Activated CD4-positive, alpha-beta T cell treated with anti-CD3 and anti-CD28 coated beads for 4 hours (primary cell): ENCODE results near the gene NBAS.
"Not testable (repeated sequence)": the region's sequence is repeated elsewhere in the genome, so short reads cannot be mapped to it uniquely, and the experiment has no call there.

Experiments used
- DNase-seq, 2 donors: peaks; one replicate each; pipeline ENCODE4 v3.0.0-alpha.2; 2020

NBAS gene

DNA sequence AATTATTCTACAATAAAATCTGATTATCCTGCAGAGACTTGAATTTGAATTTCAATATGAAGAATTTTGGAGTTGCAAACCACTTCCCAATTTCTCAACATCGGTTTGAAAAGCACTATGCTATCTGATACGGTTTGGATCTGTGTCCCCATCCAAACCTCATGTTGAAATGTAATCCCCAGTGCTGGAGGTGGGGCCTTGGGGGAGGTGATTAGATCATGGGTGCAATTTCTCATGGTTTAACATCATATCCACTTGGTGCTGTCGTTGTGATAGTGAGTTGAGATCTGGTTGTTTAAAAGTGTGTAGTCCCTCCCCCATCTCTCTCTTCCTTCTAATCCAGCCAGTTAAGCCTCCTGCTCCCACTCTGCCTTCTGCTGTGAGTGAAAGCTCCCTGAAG, 205.7 kb downstream of the NBAS start:
- no peak for DNase-seq

DNA sequence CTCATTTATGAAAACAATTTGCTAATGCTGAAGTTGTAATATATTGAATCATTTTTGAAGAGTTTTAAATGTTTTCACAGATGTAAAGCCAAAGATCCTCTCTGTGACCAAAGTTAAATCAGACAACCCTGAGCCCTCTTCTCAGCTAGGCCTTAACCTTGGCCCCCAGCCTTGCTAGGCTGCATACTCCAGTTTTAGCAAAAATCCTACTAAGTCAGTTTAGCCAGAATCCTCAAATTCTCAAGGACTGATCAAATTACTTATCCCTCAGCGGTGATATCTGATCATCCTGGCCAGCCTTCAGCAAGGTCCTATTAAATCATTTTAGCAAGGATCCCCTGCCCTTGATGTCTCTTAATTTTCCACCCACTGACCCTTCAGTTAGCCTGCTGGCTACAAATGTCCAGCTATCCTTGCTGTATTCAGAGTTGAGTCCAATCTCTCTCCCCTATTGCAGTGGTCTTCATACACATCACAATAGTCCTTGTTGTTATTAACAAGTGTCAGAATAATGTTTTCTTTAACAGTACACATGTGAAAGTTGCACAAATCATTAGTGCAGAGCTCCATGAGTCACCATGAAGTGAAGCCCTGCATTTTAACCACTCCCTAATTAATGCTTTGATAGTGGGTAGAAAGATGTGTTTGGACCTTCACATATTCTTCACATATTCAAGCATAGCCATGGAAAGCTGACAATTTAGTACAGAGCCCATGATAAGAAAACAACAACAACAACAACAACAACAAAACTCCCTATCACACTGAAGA, 206.4 kb downstream of the NBAS start:
- DNase-seq, result no peak

DNA sequence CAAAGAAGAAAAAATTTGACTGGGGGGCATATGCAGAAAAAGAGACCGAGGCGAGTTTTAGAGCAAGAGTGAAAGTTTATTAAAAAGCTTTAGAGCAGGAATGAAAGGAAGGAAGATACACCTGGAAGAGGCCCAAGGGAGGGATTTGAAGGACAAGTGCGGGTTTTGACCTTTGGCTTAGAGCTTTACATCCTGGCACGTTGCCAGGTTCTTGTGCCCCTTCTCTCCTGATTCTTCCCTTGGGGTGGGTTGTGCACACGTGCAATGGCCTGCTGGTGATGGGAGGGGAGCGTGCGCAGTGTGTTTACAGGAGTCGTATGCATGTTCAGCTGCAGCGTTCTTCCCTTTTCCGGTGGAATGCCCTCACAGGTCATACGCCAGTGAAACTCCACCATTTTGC, 208.8 kb downstream of the NBAS start:
- no peak for DNase-seq

DNA sequence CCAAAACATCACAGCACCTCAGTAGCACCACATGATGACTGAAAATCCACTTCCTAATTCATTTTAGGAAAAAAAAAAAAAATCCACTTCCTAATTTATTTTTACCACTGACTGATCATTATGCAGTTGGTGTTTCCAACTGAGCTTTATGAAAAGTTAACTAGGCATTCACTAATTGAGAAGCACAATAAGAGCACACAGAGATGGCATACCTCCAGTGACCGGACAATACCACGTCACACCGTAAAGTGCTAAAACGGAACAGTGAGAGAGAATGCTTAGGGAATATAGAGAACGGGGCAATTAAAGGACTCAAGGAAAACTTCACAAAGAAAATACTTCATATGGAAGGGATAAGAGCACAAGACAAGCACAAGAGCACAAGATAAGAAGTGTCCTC, 212.5 kb downstream of the NBAS start:
- no peak for DNase-seq

DNA sequence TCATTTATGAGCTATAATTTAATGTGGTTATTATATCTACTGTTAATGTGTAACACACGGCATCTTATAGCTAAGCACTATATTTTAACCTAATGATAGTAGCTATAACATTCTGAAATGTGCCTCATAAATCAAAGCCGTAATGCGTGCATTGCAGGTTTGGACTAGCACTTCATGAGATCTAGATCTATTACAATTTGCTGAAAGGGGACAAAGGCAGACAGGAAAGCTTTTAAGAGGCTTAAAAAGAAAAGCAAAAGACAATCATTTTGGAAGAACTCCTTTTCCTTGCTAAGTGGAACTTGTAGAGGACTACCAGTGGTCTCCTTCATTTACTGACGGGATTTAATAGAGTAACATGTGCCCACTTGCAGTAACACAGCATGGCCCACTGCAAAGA, 213.1 kb downstream of the NBAS start:
- DNase-seq, result no peak

DNA sequence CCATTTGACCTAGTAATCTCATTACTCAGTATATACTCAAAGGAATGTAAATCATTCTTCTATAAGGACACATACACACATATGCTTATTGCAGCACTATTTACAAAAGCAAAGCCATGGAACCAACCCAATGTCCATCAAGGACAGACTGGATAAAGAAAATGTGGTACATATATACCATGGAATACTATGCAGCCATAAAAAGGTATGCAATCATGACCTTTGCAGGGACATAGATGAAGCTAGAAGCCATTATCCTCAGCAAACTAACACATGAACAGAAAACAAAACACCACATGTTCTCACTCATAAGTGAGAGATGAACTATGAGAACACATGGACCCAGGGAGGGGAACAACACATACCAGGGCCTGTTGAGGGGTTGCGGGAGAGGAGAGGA, 214.5 kb downstream of the NBAS start:
- no peak for DNase-seq

DNA sequence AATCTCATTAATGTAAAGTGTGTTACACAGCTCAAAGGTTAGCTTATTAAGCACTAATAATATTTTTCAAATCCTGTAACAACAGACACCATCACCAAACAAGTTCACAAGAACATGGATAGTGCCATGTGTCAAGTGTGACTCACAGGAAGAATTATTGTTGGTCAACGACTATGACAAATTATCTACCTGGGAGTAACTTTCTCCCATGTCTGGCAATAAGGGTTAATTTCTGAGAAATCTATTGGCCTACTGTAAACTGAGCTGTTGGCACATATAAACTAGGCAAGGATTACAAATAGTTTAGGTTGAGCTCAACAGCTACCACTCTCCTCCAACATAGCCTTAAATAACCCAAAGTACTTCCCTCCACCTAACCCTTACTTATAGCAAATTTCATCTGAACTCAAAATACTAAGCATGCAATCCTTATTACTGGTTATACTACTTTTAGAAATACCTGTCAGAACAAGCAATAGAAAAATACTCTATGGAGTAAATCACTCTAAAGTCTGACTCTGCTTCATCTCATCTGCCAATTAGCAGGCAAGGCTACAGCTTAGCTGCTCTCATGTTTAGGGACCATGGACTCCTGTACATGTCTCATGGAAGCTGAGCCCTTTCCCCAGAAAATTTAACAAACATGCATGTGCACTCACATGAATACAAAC, 223.0 kb downstream of the NBAS start:
- no peak for DNase-seq

DNA sequence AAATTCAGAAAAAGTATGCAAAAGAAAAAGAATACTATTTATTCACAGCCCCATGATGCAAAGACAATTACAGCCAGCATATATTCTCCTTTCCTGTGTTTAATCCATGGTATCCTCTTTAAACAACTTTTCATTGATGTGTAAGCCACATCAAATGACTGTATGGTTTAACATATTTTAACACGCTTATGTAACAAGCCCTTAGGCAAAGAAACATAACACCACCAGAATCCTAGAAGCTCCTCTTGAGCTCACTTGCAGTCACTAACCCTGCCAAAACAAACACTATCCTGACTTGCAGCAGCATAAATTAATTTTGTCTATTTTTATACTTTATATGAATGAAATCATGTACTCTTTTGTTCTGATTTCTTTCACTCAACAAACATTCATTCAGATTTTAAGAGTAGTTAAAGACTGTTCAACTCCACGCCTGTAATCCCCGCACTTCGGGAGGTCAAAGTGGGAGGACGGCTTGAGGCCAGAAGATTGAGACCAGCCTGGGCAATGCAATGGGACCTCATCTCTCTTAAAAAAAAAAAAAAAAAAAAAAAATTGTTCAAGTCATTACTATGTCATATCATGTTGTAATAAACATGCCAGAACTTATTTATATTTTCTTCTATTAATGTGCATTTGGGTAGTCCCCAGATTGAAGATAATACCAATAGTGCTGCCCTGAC, 226.3 kb downstream of the NBAS start:
- DNase-seq, result no peak

DNA sequence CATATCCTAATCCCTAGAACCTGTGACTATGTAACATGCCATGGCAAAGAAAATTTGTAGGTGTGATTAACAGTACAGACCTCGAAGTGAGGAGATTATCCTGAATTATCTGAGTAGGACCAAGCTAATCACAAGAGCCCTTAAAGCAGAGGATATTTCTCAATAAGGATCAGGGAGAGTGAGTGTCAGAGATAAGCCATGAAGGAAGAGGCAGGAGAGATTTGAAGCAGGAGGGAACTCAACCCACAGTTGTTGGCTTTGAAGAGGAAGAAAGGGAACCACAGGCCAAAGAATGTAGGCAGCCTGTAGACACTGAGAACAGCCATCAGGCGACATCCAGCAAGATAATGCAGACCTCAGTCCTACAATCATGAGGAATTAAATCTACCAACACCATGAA, 229.3 kb downstream of the NBAS start:
- DNase-seq, result no peak

DNA sequence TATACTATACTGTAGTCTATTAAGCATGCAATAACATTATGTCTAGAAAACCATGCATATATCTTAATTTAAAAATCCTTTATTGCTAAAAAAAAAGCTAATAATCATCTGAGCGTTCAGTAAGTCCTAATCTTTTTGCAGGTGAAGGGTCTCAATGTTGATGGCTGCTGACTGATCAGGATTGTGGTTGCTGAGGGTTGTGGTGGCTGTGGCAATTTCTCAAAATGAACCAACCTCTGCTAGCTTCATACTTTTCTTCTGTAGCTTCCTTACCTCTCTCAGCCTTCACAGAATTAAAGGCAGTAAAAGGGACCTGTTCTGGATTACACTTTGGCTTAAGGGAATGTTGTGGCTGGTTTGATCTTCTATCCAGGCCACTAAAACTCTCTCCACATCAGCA, 235.8 kb downstream of the NBAS start:
- DNase-seq, result no peak

DNA sequence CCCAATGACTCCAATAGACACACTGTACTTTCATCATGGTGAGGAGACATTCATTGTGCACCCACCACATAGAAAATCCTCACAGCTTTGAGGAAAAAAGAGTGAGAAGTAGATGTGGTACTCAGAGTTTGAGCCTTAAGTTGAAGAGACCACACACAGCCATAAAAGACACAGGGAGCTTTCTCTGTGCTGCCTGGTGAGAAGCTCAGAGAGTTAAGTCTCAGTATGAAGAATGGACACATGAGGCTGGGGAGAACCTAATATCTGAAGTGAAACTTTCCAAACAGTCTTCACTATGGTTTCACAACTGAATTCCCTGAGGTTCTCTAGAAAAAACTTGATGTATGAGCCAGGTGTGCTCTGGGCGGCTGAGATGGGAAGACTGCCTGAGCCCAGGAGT, 237.9 kb downstream of the NBAS start:
- no peak for DNase-seq

DNA sequence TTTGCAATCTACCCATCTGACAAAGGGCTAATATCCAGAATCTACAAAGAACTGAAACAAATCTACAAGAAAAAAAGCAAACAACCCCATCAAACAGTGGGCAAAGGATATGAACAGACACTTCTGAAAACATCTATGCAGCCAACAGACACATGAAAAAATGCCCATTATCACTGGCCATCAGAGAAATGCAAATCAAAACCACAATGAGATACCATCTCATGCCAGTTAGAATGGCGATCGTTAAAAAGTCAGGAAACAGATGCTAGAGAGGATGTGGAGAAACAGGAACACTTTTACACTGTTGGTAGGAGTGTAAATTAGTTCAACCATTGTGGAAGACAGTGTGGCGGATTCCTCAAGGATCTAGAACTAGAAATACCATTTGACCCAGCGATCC, 239.7 kb downstream of the NBAS start:
- DNase-seq, result not testable (repeated sequence)

DNA sequence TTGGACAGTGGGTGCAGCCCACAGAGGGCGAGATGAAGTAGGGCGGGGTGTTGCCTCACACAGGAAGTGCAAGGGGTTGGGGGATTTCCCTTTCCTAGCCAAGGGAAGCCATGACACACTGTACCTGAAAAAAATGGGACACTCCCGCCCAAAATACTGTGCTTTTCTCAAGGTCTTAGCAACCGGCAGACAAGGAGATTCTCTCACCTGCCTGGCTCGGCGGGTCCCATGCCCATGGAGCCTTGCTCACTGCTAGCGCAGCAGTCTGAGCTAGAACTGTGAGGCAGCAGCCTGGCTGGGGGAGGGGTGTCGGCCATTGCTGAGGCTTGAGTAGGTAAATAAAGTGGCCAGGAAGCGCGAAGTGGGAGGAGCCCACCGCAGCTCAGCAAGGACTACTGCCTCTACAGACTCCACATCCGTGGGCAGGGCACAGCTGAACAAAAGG, 244.7 kb downstream of the NBAS start:
- no peak for DNase-seq

DNA sequence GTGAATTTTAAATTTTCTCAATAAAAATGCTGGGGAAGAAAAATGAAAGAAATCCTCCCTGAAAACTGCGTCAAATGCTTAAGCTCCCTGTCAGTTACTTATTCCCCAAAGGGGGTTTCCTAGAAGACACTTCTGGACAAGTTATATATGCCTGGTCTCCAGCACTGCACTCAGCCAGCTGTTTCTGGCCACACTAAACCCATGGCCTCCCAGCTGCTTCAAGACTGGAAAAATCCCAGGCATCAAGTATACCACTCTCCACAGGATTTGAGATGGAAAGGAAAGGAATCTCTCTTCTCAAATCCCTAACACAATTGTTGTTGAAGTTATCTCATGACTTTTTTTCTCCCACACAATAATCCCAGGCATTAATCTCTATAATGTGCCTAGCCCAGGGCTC, 245.7 kb downstream of the NBAS start:
- no peak for DNase-seq

DNA sequence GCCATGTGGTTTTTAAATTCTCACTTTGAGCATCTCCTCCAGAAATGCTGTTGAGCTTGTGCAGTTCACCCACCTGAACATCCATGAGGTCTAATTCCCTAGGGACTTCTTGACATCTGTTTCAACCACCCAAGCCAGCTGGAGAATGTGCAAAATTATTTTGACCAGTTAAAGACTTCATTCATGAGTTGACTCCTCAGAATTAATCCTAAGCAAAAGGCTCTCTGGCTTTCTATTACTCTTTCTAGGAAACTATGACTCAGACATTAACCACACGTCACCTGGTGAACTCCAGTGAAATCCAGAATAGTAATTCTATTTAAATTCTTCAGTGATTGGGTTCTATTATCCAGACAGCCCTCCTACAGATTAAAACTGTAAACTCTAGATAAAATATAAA, 247.5 kb downstream of the NBAS start:
- DNase-seq, result no peak

DNA sequence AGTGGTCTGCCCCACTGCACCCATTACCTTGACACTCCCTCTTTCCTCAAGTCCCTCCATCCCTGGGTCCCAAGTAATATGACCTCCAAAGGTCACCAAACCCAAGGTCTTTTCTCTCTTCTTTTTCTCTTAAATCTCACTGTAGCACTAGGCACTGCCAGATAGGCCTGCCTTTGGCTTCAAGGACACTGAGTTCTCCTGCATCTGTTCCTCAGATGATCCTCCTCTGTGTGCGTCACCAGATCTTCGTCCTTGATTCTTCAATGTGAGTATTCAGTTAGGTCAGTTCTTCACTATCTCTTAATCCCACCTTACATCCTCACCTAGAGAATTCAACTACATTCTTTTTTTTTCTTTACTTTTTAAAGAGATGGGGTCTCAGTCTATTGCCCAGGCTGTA, 249.2 kb downstream of the NBAS start:
- no peak for DNase-seq

DNA sequence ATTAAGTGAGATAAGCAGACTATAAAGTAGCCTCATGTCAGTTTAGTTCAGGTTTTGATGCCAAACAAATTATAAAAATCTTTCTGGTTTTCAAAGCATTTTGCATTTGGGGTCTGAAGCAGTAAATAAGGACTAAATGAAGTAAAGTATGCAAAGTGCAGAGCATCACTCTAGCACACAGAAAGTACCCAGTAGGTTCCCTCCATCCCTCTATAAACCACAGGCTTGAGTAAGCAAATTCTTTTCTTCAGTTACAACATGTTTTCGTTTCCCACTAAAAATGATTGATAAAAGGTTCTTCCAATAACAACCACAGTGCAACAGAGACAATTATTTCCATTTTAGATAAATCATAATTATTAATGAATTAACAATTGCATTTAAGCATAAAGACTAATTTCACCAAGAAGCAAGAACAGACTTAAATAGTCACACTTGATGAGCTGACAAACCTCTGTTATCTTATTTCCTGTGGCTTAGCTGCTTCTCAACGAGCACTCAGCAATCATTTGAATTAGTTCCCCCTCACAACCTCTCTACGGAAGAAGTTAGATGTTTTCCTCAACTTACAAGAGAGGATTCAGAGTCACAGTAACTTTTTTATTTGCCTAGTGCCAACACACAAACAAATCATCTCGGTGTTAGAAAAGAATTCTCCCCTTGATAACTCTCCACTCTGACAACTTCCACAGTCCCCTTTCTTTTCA, 249.8 kb downstream of the NBAS start:
- no peak for DNase-seq

DNA sequence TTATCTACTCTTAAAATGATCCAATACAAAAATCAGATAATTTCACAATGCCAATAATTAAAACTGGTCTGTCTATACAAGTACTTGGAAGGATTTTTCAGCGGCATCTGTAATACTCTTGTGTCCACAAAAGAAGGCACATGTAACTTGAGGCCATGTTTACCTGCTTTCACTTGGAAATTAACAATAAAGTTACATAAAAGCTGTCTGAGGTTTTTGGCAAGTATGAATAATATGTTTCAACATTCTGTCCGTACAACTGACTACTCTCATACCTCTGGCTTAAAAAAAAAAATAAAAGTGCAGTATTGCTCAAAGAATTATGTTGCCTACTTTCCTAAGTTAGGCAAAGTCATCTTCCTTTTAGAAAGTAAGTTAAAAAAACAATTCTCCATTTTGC, 253.6 kb downstream of the NBAS start:
- no peak for DNase-seq

DNA sequence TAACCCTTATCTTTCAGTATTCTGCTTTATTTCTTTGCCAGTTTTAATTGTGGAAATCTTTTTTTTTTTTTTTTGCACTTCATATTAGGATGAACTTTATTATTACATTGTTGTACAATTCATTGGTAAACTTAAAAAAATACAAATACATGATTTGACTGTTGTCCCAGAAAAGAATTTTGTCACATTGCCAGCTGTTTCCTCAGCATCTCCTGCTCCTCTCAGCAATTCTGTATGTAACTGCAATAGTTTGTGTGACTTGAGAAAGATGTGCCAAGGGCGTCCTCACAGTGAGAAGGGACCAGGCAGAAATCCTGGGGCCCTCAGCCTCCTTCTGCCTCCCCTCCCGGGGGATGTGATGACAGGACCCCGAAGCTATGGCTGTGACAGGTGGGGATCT, 254.4 kb downstream of the NBAS start:
- no peak for DNase-seq

DNA sequence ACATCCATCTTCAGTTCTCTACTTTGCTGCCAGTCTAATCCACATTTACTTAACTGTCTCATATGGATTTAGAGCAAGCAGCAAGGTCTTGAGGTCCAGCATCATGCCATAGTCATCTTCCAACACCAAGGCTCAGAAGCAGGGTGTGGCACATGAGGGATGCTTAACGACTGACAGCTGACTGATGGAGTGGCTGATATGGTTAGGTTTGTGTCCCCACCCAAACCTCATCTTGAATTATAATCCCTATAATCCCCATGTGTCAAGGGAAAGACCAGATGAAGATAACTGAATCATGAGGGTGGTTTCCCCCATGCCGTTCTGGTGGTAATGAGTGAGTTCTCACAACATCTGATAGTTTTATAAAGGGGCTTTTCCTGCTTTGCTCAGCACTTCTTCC, 257.3 kb downstream of the NBAS start:
- DNase-seq, result no peak

DNA sequence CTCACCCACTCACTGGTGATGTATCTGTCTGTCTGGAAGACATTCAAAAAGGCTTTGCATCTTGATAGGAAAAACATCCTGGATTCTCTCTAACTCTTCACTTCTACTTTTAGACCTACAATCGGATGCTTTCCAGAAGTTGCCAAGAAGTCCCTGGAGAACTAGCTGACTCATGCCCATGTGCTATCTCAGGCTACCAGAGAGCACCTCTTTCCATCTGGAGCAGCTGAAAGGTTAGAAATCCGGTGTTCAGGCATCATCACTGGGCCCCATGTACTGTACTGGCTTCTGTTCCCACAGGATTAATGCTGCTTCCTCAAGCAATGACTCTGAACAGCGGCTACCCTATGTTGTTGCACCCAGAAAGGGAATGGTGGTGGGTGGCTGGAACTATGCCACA, 259.0 kb downstream of the NBAS start:
- DNase-seq, result no peak

DNA sequence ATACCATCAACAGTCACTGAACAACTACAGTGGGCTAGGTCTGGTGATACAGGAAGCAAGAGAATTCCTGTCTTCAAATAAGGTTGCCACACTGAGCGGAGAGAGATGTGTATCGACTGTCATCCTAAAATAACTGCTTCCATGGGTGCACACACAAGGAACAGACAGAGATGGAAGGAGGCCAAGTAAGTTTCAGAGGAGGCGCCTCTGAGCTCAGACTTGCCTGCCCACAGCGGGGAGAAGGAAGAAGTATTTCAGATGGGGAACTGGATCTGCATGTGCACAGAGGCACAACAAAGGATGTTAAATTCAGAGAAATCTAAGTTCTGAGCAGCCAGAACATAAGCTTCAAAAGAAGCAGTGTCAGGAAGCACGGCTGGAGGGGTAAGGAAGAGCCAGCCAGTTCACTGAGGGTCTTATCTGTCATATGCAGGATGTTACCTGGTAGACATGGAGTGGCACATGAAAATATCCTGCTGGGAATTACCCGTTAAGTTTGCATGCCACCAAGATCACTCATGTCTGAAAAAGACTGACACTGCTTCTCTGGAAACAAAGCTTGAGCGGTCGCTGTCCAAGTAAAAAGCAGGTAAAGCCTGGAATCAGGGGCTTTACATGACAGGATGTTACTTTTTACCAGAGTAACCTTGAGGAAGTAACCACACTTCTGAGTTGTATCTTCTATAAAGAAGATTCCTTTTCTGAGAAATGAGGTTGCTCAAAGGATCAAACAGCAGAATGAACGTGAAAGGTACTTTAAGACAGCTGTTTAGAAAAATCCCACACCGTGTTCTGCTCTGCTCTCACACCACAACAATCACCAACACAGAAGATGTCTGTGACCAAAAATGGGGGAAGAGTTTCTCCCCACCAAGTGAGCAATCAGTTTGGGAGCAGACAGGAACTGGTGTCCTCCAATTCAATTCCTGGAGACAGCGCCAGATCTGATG, 260.2 kb downstream of the NBAS start:
- no peak for DNase-seq
